HG02798 (cell line): ENCODE results near the gene DLL1.

Experiments
- ATAC-seq: cut with Tn5 transposase; IDR thresholded peaks from one replicate; pipeline ENCODE4 v1.9.1; 2021; ENCODE audit warnings: mild to moderate bottlenecking; ENCODE audit not compliant: unreplicated experiment, poor library complexity

DLL1 gene

GRCh38 chr6:170236131-170236836 is 54.6 kb downstream of the DLL1 start:
- ATAC-seq: no peak

- ATAC-seq: no peak
These were observed 55.3 kb downstream of the DLL1 start for GRCh38 chr6:170235391-170236125.

- ATAC-seq: no peak
These were observed 56.5 kb downstream of the DLL1 start for GRCh38 chr6:170234419-170234818.

GRCh38 chr6:170233286-170234205 is 57.3 kb downstream of the DLL1 start:
- ATAC-seq: no peak
